Thyroid gland (tissue), 4 donors: ENCODE measurements around the gene TAF7. TPM values are rescaled to one million over a fixed set of nuclear protein-coding genes. Genes with fewer than 3 reads are reported as not detected.
A peak's percentile ranks its signal among the peaks of the same experiment; 100 is the strongest.
"Not testable (repeated sequence)": the region's sequence is repeated elsewhere in the genome, so short reads cannot be mapped to it uniquely, and the experiment has no call there.

Source experiments
- DNase-seq, 2 donors: peaks; one replicate each; pipeline ENCODE4 v3.0.0-alpha.2; 2019
- H3K27ac ChIP-seq, 3 donors: fragments of 200-600 bp; sonication (generic); 1 replicate in 2 of 3; 2 replicates in 1 of 3; pipeline ENCODE4 v1.5.1; 2016 to 2019; ENCODE audit warnings: mild to moderate bottlenecking in 1 of 3, moderate library complexity in 1 of 3
- H3K27me3 ChIP-seq: fragments of 200-600 bp; sonication (generic); one replicate; pipeline ENCODE4 v1.5.1; 2019
- H3K36me3 ChIP-seq, 2 donors: fragments of 200-600 bp; sonication (generic); one replicate each; pipeline ENCODE4 v1.5.1; 2016 to 2019
- H3K4me1 ChIP-seq, 2 donors: fragments of 200-600 bp; sonication (generic); one replicate each; pipeline ENCODE4 v1.5.1; 2017 to 2019
- H3K4me3 ChIP-seq, 3 donors: fragments of 200-600 bp; sonication (generic); replicated peaks in 1 of 3; 1 replicate in 2 of 3; 2 replicates in 1 of 3; pipeline ENCODE4 v1.5.1; 2016; ENCODE audit warnings: mild to moderate bottlenecking in 1 of 3
- H3K9me3 ChIP-seq: fragments of 200-600 bp; sonication (generic); one replicate; pipeline ENCODE4 v1.5.1; 2017
- POLR2A ChIP-seq, 2 donors: fragments of 450-650 bp; IDR thresholded peaks; one replicate each; pipeline ENCODE4 v1.6.1; 2017; ENCODE audit warnings: antibody characterized with exemption in 2 of 2, mild to moderate bottlenecking in 2 of 2, moderate library complexity in 1 of 2
- WGBS, 2 donors: methylation state at CpG; one replicate each; pipeline ENCODE4 v1.1.5; 2017; 5-methylcytosine and 5-hydroxymethylcytosine counted together
- intact Hi-C: fragments of 100-400 bp; cut with DNase I; formaldehyde crosslinking; loops from one replicate; pipeline ENCODE4 v1.15.1; 2023
- total RNA-seq, 4 donors: library from RNA; depleted of rRNA; stranded (reverse); fragments of >200 nt; gene quantifications; one replicate each; pipeline ENCODE4 v1.2.3, GENCODE V29; 2016
- TF ChIP-seq, protein P1 (sequence below), 6 experiments: fragments of 200-600 bp in 3 of 6; fragments of 450-650 bp in 3 of 6; sonication (generic) in 3 of 6; IDR thresholded peaks; one replicate each; pipeline ENCODE4 v1.5.1; 2016 to 2019; ENCODE audit warnings: antibody characterized with exemption in 6 of 6, mild to moderate bottlenecking in 2 of 6, inconsistent platforms in 1 of 6, moderate library complexity in 1 of 6

The TAF7 gene
- total RNA-seq, 4 donors from 2014 or later = 48.0 to 72.6 (median 60.9) TPM

DNA sequence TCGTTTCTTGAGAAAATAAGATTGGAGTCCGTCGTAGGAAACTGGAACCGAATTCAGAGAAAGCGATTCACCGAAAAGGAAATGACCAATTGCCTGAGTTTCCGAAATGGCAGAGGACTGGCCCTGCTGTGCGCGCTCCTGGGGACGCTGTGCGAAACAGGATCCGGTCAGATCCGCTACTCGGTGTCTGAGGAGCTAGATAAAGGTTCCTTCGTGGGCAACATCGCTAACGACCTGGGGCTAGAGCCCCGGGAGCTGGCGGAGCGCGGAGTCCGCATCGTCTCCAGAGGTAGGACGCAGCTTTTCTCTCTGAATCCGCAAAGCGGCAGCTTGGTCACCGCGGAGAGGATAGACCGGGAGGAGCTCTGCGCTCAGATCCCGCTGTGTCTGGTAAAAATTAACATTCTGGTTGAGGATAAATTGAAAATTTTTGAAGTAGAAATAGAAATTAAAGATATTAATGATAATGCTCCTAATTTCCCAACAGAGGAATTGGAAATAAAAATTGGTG is 23.4 kb upstream of the TAF7 start:
- Histone ChIP-seq H3K27me3 (no peaks in the 10 kb centered on the region), H3K4me3 (no peak overlapping the region), H3K4me1 (no peaks in the 10 kb centered on the region), H3K27ac (no peak overlapping the region), H3K36me3 (no peaks in the 10 kb centered on the region), H3K9me3 (no peaks in the 10 kb centered on the region)
- TF ChIP-seq, protein P1, sequence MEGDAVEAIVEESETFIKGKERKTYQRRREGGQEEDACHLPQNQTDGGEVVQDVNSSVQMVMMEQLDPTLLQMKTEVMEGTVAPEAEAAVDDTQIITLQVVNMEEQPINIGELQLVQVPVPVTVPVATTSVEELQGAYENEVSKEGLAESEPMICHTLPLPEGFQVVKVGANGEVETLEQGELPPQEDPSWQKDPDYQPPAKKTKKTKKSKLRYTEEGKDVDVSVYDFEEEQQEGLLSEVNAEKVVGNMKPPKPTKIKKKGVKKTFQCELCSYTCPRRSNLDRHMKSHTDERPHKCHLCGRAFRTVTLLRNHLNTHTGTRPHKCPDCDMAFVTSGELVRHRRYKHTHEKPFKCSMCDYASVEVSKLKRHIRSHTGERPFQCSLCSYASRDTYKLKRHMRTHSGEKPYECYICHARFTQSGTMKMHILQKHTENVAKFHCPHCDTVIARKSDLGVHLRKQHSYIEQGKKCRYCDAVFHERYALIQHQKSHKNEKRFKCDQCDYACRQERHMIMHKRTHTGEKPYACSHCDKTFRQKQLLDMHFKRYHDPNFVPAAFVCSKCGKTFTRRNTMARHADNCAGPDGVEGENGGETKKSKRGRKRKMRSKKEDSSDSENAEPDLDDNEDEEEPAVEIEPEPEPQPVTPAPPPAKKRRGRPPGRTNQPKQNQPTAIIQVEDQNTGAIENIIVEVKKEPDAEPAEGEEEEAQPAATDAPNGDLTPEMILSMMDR (IDR thresholded peaks at IDR 0.05) = no peak
- TF ChIP-seq POLR2A (IDR thresholded peaks at IDR 0.05) = no peak
- no peak for DNase-seq
- WGBS, 2 donors = 18 to 29% methylated on average over 31 of the region's 31 CpGs
- intact Hi-C loops = no loop called here

DNA sequence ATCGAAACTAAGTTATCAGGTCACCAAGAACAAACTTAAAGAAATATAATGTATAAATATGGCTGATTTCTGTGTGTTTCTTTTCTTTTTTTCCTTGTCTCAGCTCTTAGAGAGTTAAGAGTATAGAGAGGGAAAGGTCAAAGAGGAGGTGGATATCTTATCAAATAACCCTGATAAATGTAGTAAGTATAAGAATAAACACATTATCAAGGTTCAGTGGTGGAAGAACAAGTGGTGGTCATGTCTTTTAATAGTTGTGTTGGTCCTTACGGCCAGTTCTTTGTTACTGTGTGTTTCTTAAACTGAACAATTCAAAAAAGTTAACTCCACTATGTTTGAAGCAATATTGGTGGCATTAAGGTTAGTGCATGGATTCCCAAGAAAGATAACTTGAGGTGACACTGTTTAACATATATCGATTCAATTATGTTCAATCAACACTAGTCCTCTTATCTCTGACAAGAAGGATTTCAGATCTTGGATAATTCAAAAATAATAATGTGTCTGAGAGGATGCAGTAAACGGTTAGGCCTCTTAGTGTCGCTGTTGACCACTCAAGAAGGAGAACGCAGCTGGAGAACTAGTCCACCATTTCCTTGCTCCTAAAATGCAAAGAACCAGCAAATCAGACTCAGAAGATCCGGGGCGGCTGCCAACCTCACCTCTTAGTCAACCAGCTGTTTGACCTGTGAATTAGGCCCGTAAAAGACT is 22.8 kb upstream of the TAF7 start, which contains the start of gene PCDHGA3:
Gene PCDHGA3, plus strand, starts transcription at position 588 of the 711 bp plus-strand sequence. CDS start 205 bp downstream, outside the sequence.
- Histone ChIP-seq H3K27ac (no peak within 1 kb of the TSS), H3K27me3 (no peaks in the 10 kb centered on the region), H3K4me1 (no peaks in the 10 kb centered on the region), H3K9me3 (no peaks in the 10 kb centered on the region), H3K36me3 (no peaks in the 10 kb centered on the region), H3K4me3 (no peak within 1 kb of the TSS)
- 22 to 29% methylated on average over 9 of the region's 9 CpGs for WGBS, 2 donors
- TF ChIP-seq, protein P1 (IDR thresholded peaks at IDR 0.05) = peak in 1 of 6 experiments; percentile 14
- TF ChIP-seq POLR2A (IDR thresholded peaks at IDR 0.05) = no peak
- intact Hi-C loops = no loop called here
- no peak for DNase-seq

DNA sequence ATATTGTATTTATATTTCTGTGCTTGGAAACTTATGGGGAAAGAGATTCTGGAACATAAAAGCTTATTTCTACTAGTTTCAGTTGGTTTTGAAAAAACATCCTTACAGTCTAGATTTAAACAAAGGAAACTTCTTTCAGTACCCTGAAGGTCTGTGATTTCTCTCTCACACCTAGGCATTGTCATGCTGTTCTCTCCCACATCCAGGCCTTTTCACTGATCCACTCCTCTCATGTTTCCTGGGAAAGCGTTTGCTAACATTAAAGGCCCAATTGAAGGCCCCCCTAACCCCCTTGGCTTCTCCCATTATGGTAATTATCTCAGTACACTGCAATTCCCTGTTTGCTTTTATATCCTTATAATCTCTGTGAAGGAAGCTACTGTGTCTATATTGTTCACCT is 22.2 kb upstream of the TAF7 start:
- H3K9me3 ChIP-seq = no peaks in the 10 kb centered on the region
- WGBS, 2 donors = 12 to 33% methylated on average over 1 of the region's 1 CpG

DNA sequence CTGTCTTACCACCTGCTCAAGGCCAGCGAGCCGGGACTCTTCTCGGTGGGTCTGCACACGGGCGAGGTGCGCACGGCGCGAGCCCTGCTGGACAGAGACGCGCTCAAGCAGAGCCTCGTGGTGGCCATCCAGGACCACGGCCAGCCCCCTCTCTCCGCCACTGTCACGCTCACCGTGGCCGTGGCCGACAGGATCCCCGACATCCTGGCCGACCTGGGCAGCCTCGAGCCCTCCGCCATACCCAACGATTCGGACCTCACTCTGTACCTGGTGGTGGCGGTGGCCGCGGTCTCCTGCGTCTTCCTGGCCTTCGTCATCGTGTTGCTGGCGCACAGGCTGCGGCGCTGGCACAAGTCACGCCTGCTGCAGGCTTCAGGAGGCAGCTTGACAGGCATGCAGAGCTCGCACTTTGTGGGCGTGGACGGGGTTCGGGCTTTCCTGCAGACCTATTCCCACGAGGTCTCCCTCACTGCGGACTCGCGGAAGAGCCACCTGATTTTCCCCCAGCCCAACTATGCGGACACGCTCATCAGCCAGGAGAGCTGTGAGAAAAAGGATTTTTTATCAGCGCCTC is 20.3 kb upstream of the TAF7 start:
- DNase-seq, H3K27me3 ChIP-seq, H3K4me1 ChIP-seq, H3K36me3 ChIP-seq, H3K9me3 ChIP-seq, H3K4me3 ChIP-seq, H3K27ac ChIP-seq, intact Hi-C loops: not testable (repeated sequence)
- WGBS, 2 donors = 38 to 71% methylated on average over 6 to 22 of the region's 45 CpGs

More for the DNA sequence above, 22.2 kb upstream of the TAF7 start:
- no peak for TF ChIP-seq POLR2A (IDR thresholded peaks at IDR 0.05)
- TF ChIP-seq, protein P1 (IDR thresholded peaks at IDR 0.05) = no peak
- Histone ChIP-seq H3K36me3 (no peaks in the 10 kb centered on the region), H3K27ac (no peak overlapping the region), H3K27me3 (no peaks in the 10 kb centered on the region), H3K4me1 (no peaks in the 10 kb centered on the region), H3K4me3 (no peak overlapping the region)
- no peak for DNase-seq
- intact Hi-C loops = no loop called here

DNA sequence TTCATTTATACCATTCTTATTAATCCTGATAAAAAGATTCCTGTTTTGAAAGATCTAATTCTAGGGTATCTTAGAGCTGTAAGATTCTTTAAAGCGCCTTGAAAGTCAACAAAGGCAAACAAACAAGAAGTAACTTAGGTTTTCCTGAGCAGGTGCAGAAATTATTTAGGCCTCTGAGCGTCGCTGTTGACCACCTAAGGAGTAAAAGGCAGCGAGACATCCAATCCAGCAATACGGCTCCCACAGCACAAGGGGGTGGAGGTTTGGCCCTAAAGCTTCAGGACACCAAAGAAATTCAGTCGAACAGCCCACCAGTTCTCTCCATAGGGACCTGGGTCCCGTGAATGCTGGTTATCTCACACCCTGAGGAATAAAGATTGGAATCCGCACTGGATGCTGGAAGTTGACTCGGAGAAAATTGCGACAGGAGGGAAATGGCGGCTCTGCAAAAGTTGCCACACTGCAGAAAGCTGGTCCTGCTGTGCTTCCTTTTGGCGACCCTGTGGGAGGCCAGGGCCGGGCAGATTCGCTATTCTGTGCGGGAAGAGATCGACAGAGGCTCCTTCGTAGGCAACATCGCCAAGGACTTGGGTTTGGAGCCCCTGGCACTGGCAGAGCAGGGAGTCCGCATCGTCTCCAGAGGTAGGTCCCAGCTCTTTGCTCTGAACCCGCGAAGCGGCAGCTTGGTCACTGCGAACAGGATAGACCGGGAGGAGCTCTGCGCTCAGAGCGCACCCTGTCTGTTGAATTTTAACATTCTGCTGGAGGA is 18.1 kb upstream of the TAF7 start, which contains the start of gene PCDHGA2:
Gene PCDHGA2, plus strand, starts transcription at position 223 of the 769 bp plus-strand sequence.
- intact Hi-C loops = no loop called here
- 8 to 15% methylated on average over 10 to 24 of the region's 27 CpGs for WGBS, 2 donors
- Histone ChIP-seq H3K4me1 (no peaks in the 10 kb centered on the region), H3K4me3 (peak within 1 kb of the TSS in 1 of 3 donors; percentile 16), H3K27me3 (no peaks in the 10 kb centered on the region), H3K9me3 (no peaks in the 10 kb centered on the region), H3K36me3 (no peaks in the 10 kb centered on the region), H3K27ac (no peak within 1 kb of the TSS)
- DNase-seq = peak in 1 of 2 donors; percentile 21
- TF ChIP-seq POLR2A (IDR thresholded peaks at IDR 0.05) = no peak
- TF ChIP-seq, protein P1 (IDR thresholded peaks at IDR 0.05) = peak in 4 of 6 experiments; percentile 26 to 42 (median 40)

DNA sequence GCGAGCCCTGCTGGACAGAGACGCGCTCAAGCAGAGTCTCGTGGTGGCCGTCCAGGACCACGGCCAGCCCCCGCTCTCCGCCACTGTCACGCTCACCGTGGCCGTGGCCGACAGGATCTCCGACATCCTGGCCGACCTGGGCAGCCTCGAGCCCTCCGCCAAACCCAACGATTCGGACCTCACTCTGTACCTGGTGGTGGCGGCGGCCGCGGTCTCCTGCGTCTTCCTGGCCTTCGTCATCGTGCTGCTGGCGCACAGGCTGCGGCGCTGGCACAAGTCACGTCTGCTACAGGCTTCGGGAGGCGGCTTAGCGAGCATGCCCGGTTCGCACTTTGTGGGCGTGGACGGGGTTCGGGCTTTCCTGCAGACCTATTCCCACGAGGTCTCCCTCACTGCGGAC is 12.0 kb upstream of the TAF7 start:
- H3K9me3 ChIP-seq, H3K27me3 ChIP-seq, H3K27ac ChIP-seq, H3K4me3 ChIP-seq, H3K4me1 ChIP-seq, intact Hi-C loops, H3K36me3 ChIP-seq, DNase-seq: not testable (repeated sequence)
- WGBS, 2 donors = 29 to 45% methylated on average over 13 to 28 of the region's 39 CpGs
